T47D (cell line): ENCODE measurements around the gene FOXO1.
"Not testable (repeated sequence)": the region's sequence is repeated elsewhere in the genome, so short reads cannot be mapped to it uniquely, and the experiment has no call there.

Experiments used
- DNase-seq, 2 experiments: peaks; one replicate each; pipeline versions ENCODE4 v3.0.0 to v3.0.0-alpha.2; 2011 to 2012; ENCODE audit warnings: low read depth in 1 of 2, low spot score in 1 of 2
- JUND ChIP-seq: IDR thresholded peaks from 2 replicates; pipeline ENCODE4 v1.6.1; 2012; ENCODE audit warnings: low read depth
- in situ Hi-C: cut with HindIII; loops from 2 replicates; pipeline ENCODE4 v1.10.0; 2016; ENCODE audit warnings: low sequenced_read_pairs, low pct_unique_long_range_greater_than_20kb

The FOXO1 gene

GRCh38 chr13:40676007-40676406 lies 9.6 kb upstream of the FOXO1 start:
- in situ Hi-C loops = no loop called here
- TF ChIP-seq JUND = no peak
- no peak for DNase-seq

- TF ChIP-seq JUND = no peak
- in situ Hi-C loops = no loop called here
- DNase-seq = no peak
These were observed 7.0 kb upstream of the FOXO1 start for GRCh38 chr13:40673414-40673813.

GRCh38 chr13:40672765-40673397 lies 6.4 kb upstream of the FOXO1 start:
- no peak for TF ChIP-seq JUND
- DNase-seq = no peak
- in situ Hi-C loops = no loop called here

DNA sequence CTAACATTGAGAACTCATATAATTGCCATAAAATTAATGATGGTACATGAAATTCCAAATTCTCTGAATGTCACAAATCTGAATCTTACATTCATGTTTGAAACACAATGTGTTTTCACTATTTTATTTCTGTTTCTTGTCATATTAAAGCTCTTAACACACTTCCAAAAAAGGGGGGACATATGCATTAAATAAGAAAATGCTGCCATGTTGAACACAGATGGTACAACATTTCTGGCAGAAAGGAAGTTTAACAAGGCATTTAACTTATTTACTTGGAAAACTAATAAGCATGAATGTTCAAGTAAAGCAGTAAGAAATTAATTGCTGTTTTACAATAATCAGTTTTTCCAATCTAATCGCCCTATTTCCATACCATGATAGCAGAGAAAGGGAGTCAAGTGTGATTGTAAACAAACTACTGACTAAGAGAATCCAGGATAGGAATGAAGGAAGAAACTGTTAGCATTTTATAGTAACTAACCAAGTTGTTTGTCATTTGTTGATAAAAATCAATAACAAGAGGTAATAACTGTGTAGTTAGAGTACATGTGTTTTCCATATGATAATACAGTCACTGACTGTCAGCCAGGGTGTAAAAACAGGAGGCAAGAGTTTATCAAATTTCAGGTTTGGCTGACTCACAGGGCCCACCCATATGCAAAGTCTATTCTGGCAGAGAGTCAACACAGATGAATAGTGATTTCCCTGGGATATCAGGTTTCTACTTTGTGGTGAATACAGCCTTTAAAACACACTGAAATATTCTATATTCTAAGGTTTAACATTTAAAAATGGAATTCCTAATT lies 5.7 kb upstream of the FOXO1 start:
- no peak for TF ChIP-seq JUND
- no peak for DNase-seq
- in situ Hi-C loops = no loop called here

GRCh38 chr13:40670307-40670706 lies 3.9 kb upstream of the FOXO1 start:
- TF ChIP-seq JUND = no peak
- in situ Hi-C loops = no loop called here
- no peak for DNase-seq

GRCh38 chr13:40668335-40668734 lies 1.9 kb upstream of the FOXO1 start:
- DNase-seq = no peak
- no peak for TF ChIP-seq JUND
- in situ Hi-C loops = no loop called here

DNA sequence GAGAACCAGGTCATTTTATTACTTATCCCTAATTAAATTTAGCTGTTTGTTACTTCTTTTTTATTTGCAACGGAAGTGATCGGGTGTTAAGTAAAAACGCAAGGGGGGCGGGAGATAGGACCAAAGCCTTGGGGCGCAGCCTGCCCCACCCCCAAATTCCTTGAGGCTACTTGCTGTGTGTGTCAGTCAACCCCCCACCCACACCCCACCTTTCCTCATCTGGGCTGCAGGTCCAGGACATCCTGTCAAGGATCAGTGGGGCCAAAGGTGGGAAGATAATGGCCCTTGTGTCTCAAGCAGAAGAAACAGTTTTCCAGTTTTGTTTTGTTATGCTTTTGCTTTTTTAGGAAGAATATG lies 1.2 kb upstream of the FOXO1 start:
- in situ Hi-C loops = no loop called here
- no peak for TF ChIP-seq JUND
- no peak for DNase-seq

- peak in 1 of 2 experiments; percentile 85 for DNase-seq
- TF ChIP-seq JUND = no peak
- in situ Hi-C loops = no loop called here
These were observed 636 bp upstream of the FOXO1 start for GRCh38 chr13:40666933-40667621.

DNA sequence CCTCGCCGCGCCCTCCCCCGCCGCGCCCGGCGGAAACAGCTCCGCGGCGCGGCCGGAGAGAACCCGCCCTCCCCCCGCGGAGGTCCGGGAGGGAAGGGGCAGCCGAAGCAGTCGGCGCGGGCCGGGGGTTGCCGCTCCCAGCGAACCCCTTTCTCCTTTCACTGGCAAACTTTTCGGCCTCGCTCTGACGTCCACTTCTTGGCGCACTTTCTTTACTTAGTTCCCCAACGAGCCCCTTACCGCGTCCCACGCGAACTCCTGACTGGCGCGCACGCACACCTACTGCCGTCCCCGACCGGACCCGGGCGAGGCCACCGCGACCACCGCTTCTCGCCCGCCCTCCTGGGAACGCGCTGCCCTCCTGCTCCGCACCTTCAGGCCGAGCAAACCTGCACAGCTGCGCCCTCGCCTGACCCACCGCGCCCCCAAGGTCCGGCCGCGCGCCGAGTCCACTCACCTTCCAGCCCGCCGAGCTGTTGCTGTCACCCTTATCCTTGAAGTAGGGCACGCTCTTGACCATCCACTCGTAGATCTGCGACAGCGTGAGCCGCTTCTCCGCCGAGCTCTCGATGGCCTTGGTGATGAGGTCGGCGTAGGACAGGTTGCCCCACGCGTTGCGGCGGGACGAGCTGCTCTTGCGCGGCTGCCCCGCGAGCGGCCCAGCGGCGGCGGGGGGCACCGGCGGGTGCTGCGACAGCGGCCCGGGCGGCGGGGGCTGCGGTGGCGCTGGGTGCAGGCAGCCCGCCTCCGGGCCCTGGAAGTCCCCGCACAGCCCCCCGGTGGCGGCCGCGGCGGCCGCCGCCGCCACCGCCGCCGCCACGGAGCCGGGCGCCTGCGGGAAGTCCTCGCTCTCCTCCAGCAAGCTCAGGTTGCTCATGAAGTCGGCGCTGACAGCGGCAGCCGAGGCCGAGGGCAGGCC lies 1.1 kb downstream of the FOXO1 start:
- in situ Hi-C loops = no loop called here
- TF ChIP-seq JUND = no peak
- DNase-seq = peak; percentile 37 to 40

- no peak for TF ChIP-seq JUND
- peak; percentile 56 to 72 for DNase-seq
- in situ Hi-C loops = no loop called here
These were observed 1.9 kb downstream of the FOXO1 start for GRCh38 chr13:40664350-40665125.

DNA sequence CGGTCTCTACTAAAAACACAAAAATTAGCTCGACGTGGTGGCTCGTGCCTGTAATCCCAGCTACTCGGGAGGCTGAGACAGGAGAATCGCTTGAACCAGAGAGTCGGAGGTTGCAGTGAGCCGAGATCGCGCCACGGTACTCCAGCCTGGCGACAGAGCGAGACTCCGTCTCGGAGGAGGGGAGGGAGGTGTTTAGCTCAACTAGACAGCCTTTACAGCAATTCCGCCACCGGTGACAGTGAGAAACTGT lies 2.4 kb downstream of the FOXO1 start:
- DNase-seq = peak in 1 of 2 experiments; percentile 82
- in situ Hi-C loops = not testable (repeated sequence)

GRCh38 chr13:40662866-40663265 lies 3.6 kb downstream of the FOXO1 start:
- no peak for DNase-seq
- no peak for TF ChIP-seq JUND
- in situ Hi-C loops = no loop called here
